GM12864 (cell line): ENCODE measurements around the gene KIF22.

Experiments
- DNase-seq: peaks from one replicate; pipeline ENCODE4 v3.0.0-alpha.2; 2011; ENCODE audit warnings: low read depth
- H3K4me3 ChIP-seq: 2 replicates; pipeline ENCODE4 v1.5.1; 2011; ENCODE audit warnings: mild to moderate bottlenecking, low read depth, low read length, control low read depth
- TF ChIP-seq, protein P1 (sequence below): IDR thresholded peaks from 2 replicates; pipeline ENCODE4 v1.5.1; 2011; ENCODE audit warnings: low read depth, mild to moderate bottlenecking, moderate library complexity, low read length, control low read depth, inconsistent platforms; ENCODE audit errors: missing control alignments

The KIF22 gene

DNA sequence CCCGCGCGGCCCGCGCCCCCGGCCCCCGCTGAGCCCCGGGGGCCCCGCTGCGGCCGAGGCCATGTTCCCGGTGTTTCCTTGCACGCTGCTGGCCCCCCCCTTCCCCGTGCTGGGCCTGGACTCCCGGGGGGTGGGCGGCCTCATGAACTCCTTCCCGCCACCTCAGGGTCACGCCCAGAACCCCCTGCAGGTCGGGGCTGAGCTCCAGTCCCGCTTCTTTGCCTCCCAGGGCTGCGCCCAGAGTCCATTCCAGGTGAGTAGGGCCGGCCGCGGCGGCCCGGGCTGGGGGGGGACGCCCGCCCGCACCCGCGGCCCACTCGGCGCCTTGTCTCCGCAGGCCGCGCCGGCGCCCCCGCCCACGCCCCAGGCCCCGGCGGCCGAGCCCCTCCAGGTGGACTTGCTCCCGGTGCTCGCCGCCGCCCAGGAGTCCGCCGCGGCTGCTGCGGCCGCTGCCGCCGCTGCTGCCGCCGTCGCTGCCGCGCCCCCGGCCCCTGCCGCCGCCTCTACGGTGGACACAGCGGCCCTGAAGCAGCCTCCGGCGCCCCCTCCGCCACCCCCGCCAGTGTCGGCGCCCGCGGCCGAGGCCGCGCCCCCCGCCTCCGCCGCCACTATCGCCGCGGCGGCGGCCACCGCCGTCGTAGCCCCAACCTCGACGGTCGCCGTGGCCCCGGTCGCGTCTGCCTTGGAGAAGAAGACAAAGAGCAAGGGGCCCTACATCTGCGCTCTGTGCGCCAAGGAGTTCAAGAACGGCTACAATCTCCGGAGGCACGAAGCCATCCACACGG is 16.3 kb downstream of the KIF22 start:
- TF ChIP-seq, protein P1, sequence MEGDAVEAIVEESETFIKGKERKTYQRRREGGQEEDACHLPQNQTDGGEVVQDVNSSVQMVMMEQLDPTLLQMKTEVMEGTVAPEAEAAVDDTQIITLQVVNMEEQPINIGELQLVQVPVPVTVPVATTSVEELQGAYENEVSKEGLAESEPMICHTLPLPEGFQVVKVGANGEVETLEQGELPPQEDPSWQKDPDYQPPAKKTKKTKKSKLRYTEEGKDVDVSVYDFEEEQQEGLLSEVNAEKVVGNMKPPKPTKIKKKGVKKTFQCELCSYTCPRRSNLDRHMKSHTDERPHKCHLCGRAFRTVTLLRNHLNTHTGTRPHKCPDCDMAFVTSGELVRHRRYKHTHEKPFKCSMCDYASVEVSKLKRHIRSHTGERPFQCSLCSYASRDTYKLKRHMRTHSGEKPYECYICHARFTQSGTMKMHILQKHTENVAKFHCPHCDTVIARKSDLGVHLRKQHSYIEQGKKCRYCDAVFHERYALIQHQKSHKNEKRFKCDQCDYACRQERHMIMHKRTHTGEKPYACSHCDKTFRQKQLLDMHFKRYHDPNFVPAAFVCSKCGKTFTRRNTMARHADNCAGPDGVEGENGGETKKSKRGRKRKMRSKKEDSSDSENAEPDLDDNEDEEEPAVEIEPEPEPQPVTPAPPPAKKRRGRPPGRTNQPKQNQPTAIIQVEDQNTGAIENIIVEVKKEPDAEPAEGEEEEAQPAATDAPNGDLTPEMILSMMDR, result no peak
- H3K4me3 ChIP-seq, result peak overlapping the region; percentile 89
- DNase-seq, result no peak

DNA sequence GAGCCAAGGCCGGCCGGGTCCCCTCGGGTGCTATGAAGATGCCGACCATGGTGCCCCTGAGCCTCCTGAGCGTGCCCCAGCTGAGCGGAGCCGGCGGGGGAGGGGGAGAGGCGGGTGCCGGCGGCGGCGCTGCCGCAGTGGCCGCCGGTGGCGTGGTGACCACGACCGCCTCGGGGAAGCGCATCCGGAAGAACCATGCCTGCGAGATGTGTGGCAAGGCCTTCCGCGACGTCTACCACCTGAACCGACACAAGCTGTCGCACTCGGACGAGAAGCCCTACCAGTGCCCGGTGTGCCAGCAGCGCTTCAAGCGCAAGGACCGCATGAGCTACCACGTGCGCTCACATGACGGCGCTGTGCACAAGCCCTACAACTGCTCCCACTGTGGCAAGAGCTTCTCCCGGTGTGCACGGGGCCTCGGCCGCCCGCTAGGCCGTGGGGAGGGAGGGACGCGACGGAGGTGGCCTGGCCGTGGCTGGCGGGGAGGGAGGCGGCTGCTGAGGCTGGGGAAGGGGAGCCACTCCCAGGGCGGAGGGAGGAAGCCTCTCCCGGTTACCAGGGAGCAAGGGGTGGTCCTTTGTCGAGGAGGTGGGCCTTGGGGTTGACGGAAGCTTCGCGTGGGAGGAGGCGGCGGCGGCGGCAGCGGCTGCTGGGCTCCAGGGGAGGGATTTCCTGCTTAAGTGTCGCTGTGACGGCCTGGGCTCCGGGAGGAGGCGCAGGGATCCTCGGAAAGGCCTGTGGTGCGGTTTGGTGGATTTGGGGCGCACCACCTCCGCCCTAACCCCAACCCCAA is 17.1 kb downstream of the KIF22 start:
- H3K4me3 ChIP-seq, result peak overlapping the region; percentile 89
- peak; percentile 74 for DNase-seq
- TF ChIP-seq, protein P1, result peak; percentile 83

DNA sequence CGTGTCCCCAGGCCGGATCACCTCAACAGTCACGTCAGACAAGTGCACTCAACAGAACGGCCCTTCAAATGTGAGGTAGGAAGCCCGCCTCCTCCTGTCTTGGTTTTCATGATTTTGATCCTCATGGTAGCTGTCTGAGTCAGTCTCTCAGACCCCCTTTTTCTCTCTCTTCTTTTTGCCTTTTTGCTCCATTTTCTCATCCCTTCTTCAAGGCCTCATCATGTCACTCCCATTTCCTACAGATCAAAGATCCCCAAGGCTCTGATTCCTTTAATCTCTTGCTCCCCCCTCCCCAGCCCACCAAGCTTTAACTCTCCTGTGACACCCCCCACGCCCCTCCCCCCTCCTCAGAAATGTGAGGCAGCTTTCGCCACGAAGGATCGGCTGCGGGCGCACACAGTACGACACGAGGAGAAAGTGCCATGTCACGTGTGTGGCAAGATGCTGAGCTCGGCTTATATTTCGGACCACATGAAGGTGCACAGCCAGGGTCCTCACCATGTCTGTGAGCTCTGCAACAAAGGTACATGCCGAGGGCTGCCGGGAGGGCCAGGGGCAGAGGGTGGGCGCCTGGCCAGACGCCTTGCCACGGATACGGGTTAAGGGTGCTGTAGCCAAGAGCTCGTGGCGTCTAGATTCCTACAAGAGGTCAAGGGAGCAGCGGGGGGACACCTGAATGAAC is 17.8 kb downstream of the KIF22 start:
- TF ChIP-seq, protein P1, result no peak
- H3K4me3 ChIP-seq, result peak overlapping the region; percentile 89
- DNase-seq, result no peak

DNA sequence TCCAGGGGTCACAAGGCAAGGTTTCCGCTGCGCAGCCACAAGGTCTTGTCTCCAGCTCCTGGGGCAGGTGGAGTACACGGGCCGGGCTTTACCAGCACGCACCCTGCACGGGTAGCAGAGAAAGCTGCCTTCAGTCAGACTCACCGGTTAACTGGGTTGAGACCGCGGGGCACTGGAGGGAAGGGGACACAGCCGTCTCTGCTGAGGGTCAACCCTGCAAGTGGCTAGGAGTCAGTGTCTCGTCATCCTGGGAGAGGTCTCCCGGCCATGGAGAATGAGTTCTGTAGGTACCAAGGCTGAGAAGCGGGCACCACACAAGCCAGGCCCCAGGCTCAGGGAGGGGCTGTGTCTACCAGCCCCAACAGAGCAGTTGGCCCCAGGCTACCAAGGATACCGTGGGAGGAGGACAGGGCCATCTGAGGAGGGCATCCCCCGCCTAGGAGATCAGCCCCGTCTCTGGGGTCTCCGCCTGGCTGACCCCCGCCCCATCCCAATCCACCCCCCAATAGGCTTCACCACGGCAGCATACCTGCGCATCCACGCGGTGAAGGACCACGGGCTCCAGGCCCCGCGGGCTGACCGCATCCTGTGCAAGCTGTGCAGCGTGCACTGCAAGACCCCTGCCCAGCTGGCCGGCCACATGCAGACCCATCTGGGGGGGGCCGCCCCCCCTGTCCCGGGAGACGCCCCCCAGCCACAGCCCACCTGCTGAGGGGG is 18.6 kb downstream of the KIF22 start:
- TF ChIP-seq, protein P1, result no peak
- peak overlapping the region; percentile 89 for H3K4me3 ChIP-seq
- no peak for DNase-seq

DNA sequence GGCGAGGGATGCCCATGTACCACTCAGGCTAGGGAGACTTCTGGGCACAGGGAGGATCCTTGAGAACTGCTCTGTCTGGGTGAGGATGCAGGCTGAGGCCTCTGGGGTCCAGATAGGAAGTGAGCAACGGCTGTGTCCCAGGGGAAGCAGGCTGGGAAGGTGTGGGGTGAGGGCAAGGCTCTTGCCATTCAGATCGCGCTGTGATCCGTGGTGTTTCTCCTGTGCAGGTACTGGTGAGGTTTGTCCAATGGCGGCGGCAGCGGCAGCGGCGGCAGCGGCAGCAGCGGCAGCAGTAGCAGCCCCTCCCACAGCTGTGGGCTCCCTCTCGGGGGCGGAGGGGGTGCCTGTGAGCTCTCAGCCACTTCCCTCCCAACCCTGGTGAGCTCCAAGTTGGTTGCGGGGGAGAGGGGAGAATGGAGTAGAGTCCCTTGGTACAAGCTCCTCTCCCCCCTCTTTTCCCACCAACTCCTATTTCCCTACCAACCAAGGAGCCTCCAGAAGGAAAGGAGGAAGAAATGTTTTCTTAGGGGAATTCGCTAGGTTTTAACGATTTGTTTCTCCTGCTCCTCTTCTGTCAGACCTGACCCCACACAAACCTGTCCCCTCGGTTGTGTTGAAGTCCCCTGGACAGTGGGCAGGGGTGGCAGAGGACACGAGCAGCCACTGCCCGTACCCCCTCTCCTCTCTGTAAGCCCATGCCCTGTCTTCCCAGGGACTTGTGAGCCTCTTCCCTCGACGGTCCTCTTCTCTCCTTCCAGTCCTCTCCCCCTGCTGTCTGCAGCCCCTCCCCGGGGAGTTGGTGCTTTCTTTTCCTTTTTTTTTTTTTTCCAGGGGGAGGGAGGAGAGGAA is 19.5 kb downstream of the KIF22 start:
- DNase-seq, result no peak
- peak overlapping the region; percentile 30 for H3K4me3 ChIP-seq
- TF ChIP-seq, protein P1, result no peak
